Measurements from ENCODE around the gene COL8A1.

- TF ChIP-seq, protein P1, sequence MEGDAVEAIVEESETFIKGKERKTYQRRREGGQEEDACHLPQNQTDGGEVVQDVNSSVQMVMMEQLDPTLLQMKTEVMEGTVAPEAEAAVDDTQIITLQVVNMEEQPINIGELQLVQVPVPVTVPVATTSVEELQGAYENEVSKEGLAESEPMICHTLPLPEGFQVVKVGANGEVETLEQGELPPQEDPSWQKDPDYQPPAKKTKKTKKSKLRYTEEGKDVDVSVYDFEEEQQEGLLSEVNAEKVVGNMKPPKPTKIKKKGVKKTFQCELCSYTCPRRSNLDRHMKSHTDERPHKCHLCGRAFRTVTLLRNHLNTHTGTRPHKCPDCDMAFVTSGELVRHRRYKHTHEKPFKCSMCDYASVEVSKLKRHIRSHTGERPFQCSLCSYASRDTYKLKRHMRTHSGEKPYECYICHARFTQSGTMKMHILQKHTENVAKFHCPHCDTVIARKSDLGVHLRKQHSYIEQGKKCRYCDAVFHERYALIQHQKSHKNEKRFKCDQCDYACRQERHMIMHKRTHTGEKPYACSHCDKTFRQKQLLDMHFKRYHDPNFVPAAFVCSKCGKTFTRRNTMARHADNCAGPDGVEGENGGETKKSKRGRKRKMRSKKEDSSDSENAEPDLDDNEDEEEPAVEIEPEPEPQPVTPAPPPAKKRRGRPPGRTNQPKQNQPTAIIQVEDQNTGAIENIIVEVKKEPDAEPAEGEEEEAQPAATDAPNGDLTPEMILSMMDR (IDR thresholded peaks at IDR 0.05; ENCODE audit: low read depth, low read length), result no peak
- TF ChIP-seq EZH2phosphoT487 (IDR thresholded peaks at IDR 0.05; ENCODE audit: low read depth), result no peak
Measured at GRCh38 chr3:99683465-99683864, 45.1 kb downstream of the COL8A1 start.
